GM23338 (cell line): Measurements from ENCODE around the gene THADA. TPM values are rescaled to one million over a fixed set of nuclear protein-coding genes. Genes with fewer than 3 reads are reported as not detected.

Experiments
- ATAC-seq: fragments of 200-7000 bp; cut with Tn5 transposase; 3 replicates; pipeline ENCODE4 v1.9.1; 2020
- DNase-seq: peaks from one replicate; pipeline ENCODE4 v3.0.0-alpha.2; 2015; ENCODE audit warnings: low spot score
- H2AFZ ChIP-seq: fragments of 200-600 bp; sonication (generic); 2 replicates; pipeline ENCODE4 v1.8.0; 2016; ENCODE audit warnings: antibody characterized with exemption, mild to moderate bottlenecking, moderate library complexity
- H3F3A ChIP-seq: fragments of 200-600 bp; sonication (generic); replicated peaks from 2 replicates; pipeline ENCODE4 v1.8.0; 2017; ENCODE audit warnings: antibody characterized with exemption, mixed run types, low read depth
- H3K27ac ChIP-seq: fragments of 200-600 bp; sonication (generic); 2 replicates; pipeline ENCODE4 v1.6.1; 2016; ENCODE audit warnings: low read depth
- H3K27me3 ChIP-seq: fragments of 200-600 bp; sonication (generic); 2 replicates; pipeline ENCODE4 v1.8.0; 2016; ENCODE audit warnings: mild to moderate bottlenecking, mixed run types, moderate library complexity; ENCODE audit not compliant: insufficient read depth
- H3K36me3 ChIP-seq: fragments of 200-600 bp; sonication (generic); 2 replicates; pipeline ENCODE4 v1.8.0; 2016; ENCODE audit warnings: mild to moderate bottlenecking; ENCODE audit not compliant: insufficient read depth
- H3K4me1 ChIP-seq: fragments of 200-600 bp; sonication (generic); 2 replicates; pipeline ENCODE4 v1.8.0; 2016; ENCODE audit warnings: mild to moderate bottlenecking, moderate library complexity; ENCODE audit not compliant: insufficient read depth
- H3K4me2 ChIP-seq: fragments of 200-600 bp; sonication (generic); 2 replicates; pipeline ENCODE4 v1.7.1; 2017; ENCODE audit warnings: mixed run types
- H3K4me3 ChIP-seq: fragments of 200-600 bp; sonication (generic); 2 replicates; pipeline ENCODE4 v1.6.1; 2016; ENCODE audit warnings: mixed run types
- H3K79me2 ChIP-seq: fragments of 200-600 bp; sonication (generic); replicated peaks from 2 replicates; pipeline ENCODE4 v1.8.0; 2017; ENCODE audit warnings: mild to moderate bottlenecking; ENCODE audit not compliant: insufficient read depth
- H3K9me2 ChIP-seq: fragments of 200-600 bp; sonication (generic); 2 replicates; pipeline ENCODE4 v1.8.0; 2017; ENCODE audit not compliant: insufficient read depth
- H4K20me1 ChIP-seq: fragments of 200-600 bp; sonication (generic); replicated peaks from 2 replicates; pipeline ENCODE4 v1.8.0; 2017; ENCODE audit warnings: mild to moderate bottlenecking; ENCODE audit not compliant: insufficient read depth
- H3K27ac Mint-ChIP-seq: 2 replicates; pipeline ENCODE4 v1.8.0; 2020; ENCODE audit warnings: inconsistent platforms, mild to moderate bottlenecking, moderate library complexity, mixed read lengths
- H3K27me3 Mint-ChIP-seq: 3 replicates; pipeline ENCODE4 v1.8.0; 2022; ENCODE audit warnings: low read depth, mild to moderate bottlenecking, moderate library complexity, mixed read lengths, inconsistent platforms; ENCODE audit not compliant: insufficient read depth, poor library complexity
- H3K36me3 Mint-ChIP-seq: 3 replicates; pipeline ENCODE4 v1.8.0; 2021; ENCODE audit warnings: low read depth, mild to moderate bottlenecking, inconsistent platforms, moderate library complexity, mixed read lengths
- H3K4me1 Mint-ChIP-seq: 3 replicates; pipeline ENCODE4 v1.8.0; 2020; ENCODE audit warnings: mild to moderate bottlenecking, inconsistent platforms, mixed read lengths
- H3K4me3 Mint-ChIP-seq: 3 replicates; pipeline ENCODE4 v1.8.0; 2021; ENCODE audit warnings: moderate library complexity, mild to moderate bottlenecking, inconsistent platforms, mixed read lengths
- H3K9me3 Mint-ChIP-seq: 3 replicates; pipeline ENCODE4 v1.8.0; 2020; ENCODE audit warnings: moderate library complexity, mild to moderate bottlenecking, inconsistent platforms, mixed read lengths
- CTCF ChIP-seq, 2 experiments: fragments of 200-600 bp in 1 of 2; sonication (generic) in 1 of 2; conservative IDR thresholded peaks; 2 replicates each; pipeline versions ENCODE4 v1.5.1 to v1.6.1; 2016 to 2017; ENCODE audit warnings: antibody characterized with exemption in 2 of 2, low read depth in 2 of 2, mild to moderate bottlenecking in 2 of 2, moderate library complexity in 1 of 2
- ETS1 ChIP-seq: IDR thresholded peaks from 2 replicates; pipeline ENCODE4 v1.6.1; 2016; ENCODE audit warnings: antibody characterized with exemption
- EZH2 ChIP-seq: fragments of 200-600 bp; sonication (generic); IDR thresholded peaks from one replicate; pipeline ENCODE4 v1.8.0; 2017; ENCODE audit warnings: antibody characterized with exemption, mild to moderate bottlenecking, low read depth; ENCODE audit not compliant: unreplicated experiment
- EZH2phosphoT487 ChIP-seq: fragments of 200-600 bp; sonication (generic); IDR thresholded peaks from one replicate; pipeline ENCODE4 v1.8.1; 2018; ENCODE audit warnings: antibody characterized with exemption; ENCODE audit not compliant: unreplicated experiment
- JUNB ChIP-seq: IDR thresholded peaks from one replicate; pipeline ENCODE4 v1.6.1; 2016; ENCODE audit warnings: antibody characterized with exemption; ENCODE audit not compliant: unreplicated experiment
- NANOG ChIP-seq: IDR thresholded peaks from 2 replicates; pipeline ENCODE4 v1.6.1; 2016; ENCODE audit warnings: antibody characterized with exemption, borderline replicate concordance
- POLR2AphosphoS5 ChIP-seq: IDR thresholded peaks from 2 replicates; pipeline ENCODE4 v1.6.1; 2016; ENCODE audit warnings: antibody characterized with exemption, low read depth
- STAT1 ChIP-seq: IDR thresholded peaks from one replicate; pipeline ENCODE4 v1.6.1; 2016; ENCODE audit warnings: antibody characterized with exemption; ENCODE audit not compliant: unreplicated experiment
- ZNF114 ChIP-seq: fragments of 250-450 bp; sonication (Bioruptor Pico); IDR thresholded peaks from 2 replicates; pipeline ENCODE4 v1.5.0; 2020; ENCODE audit warnings: mild to moderate bottlenecking, moderate library complexity
- ZNF462 ChIP-seq: fragments of 250-450 bp; sonication (Bioruptor Pico); IDR thresholded peaks from 2 replicates; pipeline ENCODE4 v1.5.0; 2020; ENCODE audit warnings: mild to moderate bottlenecking, moderate library complexity
- polyA plus RNA-seq: library from polyadenylated mRNA; unstranded; fragments of >200 nt; fragmentation: Nextera tagmentation; extraction: Ambion mirVana; gene quantifications from 2 replicates; pipeline ENCODE4 v1.2.1, GENCODE V29; 2016
- total RNA-seq: library from RNA; depleted of rRNA; stranded (reverse); fragments of >200 nt; shearing (Covaris generic); gene quantifications from 2 replicates; pipeline ENCODE4 v1.2.3, GENCODE V29; 2014

Gene THADA
- total and polyA plus RNA-seq, 2 experiments from 2014 or later = 17.0 to 30.7 TPM

- Mint-ChIP-seq H3K27ac (peak overlapping the region; percentile 47), H3K4me3 (no peak overlapping the region)
- H3K4me3 ChIP-seq = no peak overlapping the region
Observed at GRCh38 chr2:43276962-43277391, 318.9 kb downstream of the THADA start.

More at GRCh38 chr2:43276962-43277391, 318.9 kb downstream of the THADA start:
- Histone ChIP-seq H3K27me3 (no peaks in the 10 kb centered on the region), H3K9me2 (no peaks in the 10 kb centered on the region), H3K4me1 (no peaks in the 10 kb centered on the region), H3K36me3 (no peaks in the 10 kb centered on the region), H3K27ac (no peak overlapping the region), H2AFZ (no peak overlapping the region), H4K20me1 (no peaks in the 10 kb centered on the region), H3F3A (no peaks in the 10 kb centered on the region), H3K79me2 (no peaks in the 10 kb centered on the region), H3K4me2 (no peak overlapping the region)
- Mint-ChIP-seq H3K4me1 (peaks cover 21% of the 10 kb centered on the region), H3K27me3 (no peaks in the 10 kb centered on the region), H3K9me3 (no peaks in the 10 kb centered on the region), H3K36me3 (peaks cover 8% of the 10 kb centered on the region)
- TF ChIP-seq NANOG (no peak), JUNB (no peak), EZH2 (no peak), ETS1 (no peak), ZNF114 (CRISPR knock-in tag) (no peak), CTCF (conservative IDR thresholded peaks at IDR 0.05; ENCODE audit: low read depth in 2 of 2) (no peak), STAT1 (no peak), ZNF462 (CRISPR knock-in tag) (no peak), POLR2AphosphoS5 (no peak), EZH2phosphoT487 (no peak)
- DNase-seq = no peak
- ATAC-seq = peak; percentile 43; the same call in 2 of the 3 replicates
